ENCODE data around the gene MPZL2. TPM values are rescaled to one million over a fixed set of nuclear protein-coding genes. Genes with fewer than 3 reads are reported as not detected.
A peak's percentile ranks its signal among the peaks of the same experiment; 100 is the strongest.

Gene MPZL2
- total RNA-seq, 1 donor from 2014 or later = 2.3 TPM

- DNase-seq (ENCODE audit: low spot score) = peak; percentile 49
- Histone ChIP-seq H3F3A (ENCODE audit: low read depth) (no peaks in the 10 kb centered on the region), H4K20me1 (ENCODE audit: low read depth) (no peaks in the 10 kb centered on the region), H3K79me2 (ENCODE audit: low read depth) (no peaks in the 10 kb centered on the region), H3K27ac (no peak overlapping the region), H3K4me1 (no peaks in the 10 kb centered on the region), H2AFZ (replicated peaks) (no peak overlapping the region), H3K9ac (no peak overlapping the region), H3K4me2 (no peak overlapping the region), H3K9me3 (ENCODE audit: low read depth) (no peaks in the 10 kb centered on the region), H3K36me3 (no peaks in the 10 kb centered on the region), H3K4me3 (no peak overlapping the region), H3K27me3 (peaks cover 49% of the 10 kb centered on the region)
- Mint-ChIP-seq H3K27ac (no peak overlapping the region), H3K27me3 (ENCODE audit: insufficient read depth, low read depth) (no peaks in the 10 kb centered on the region), H3K9me3 (no peaks in the 10 kb centered on the region), H3K4me3 (no peak overlapping the region), H3K4me1 (no peaks in the 10 kb centered on the region), H3K36me3 (no peaks in the 10 kb centered on the region)
- TF ChIP-seq CTCF (IDR thresholded peaks at IDR 0.05) (peak; percentile 52), EZH2phosphoT487 (IDR thresholded peaks at IDR 0.05) (no peak)
These were observed 26.8 kb upstream of the MPZL2 start for GRCh38 chr11:118290923-118291322.

- no peak overlapping the region for H3K4me3 Mint-ChIP-seq
These were observed 25.3 kb upstream of the MPZL2 start for GRCh38 chr11:118289401-118289800.

GRCh38 chr11:118287006-118287405 lies 22.9 kb upstream of the MPZL2 start:
- no peak overlapping the region for H3K4me2 ChIP-seq
- H3K4me1 ChIP-seq = no peaks in the 10 kb centered on the region
- no peak overlapping the region for H3K27ac ChIP-seq
- no peaks in the 10 kb centered on the region for H3K79me2 ChIP-seq (ENCODE audit: low read depth)
- no peak for TF ChIP-seq CTCF (IDR thresholded peaks at IDR 0.05)
- Mint-ChIP-seq H3K9me3 (no peaks in the 10 kb centered on the region), H3K27me3 (ENCODE audit: insufficient read depth, low read depth) (no peaks in the 10 kb centered on the region), H3K4me3 (no peak overlapping the region), H3K4me1 (no peaks in the 10 kb centered on the region), H3K27ac (no peak overlapping the region), H3K36me3 (no peaks in the 10 kb centered on the region)
- no peak overlapping the region for H2AFZ ChIP-seq (replicated peaks)
- no peak overlapping the region for H3K4me3 ChIP-seq
- H3K36me3 ChIP-seq = no peaks in the 10 kb centered on the region
- H3K27me3 ChIP-seq = peaks cover 29% of the 10 kb centered on the region
- H3K9me3 ChIP-seq (ENCODE audit: low read depth) = no peaks in the 10 kb centered on the region
- no peak overlapping the region for H3K9ac ChIP-seq
- no peak for DNase-seq (ENCODE audit: low spot score)
- no peaks in the 10 kb centered on the region for H3F3A ChIP-seq (ENCODE audit: low read depth)
- H4K20me1 ChIP-seq (ENCODE audit: low read depth) = no peaks in the 10 kb centered on the region

More at GRCh38 chr11:118289401-118289800, 25.3 kb upstream of the MPZL2 start:
- Histone ChIP-seq H3K79me2 (ENCODE audit: low read depth) (no peaks in the 10 kb centered on the region), H3K4me3 (no peak overlapping the region), H3K27me3 (peaks cover 49% of the 10 kb centered on the region), H2AFZ (replicated peaks) (no peak overlapping the region), H3K27ac (no peak overlapping the region), H3F3A (ENCODE audit: low read depth) (no peaks in the 10 kb centered on the region), H3K4me2 (no peak overlapping the region), H3K9ac (no peak overlapping the region), H3K4me1 (no peaks in the 10 kb centered on the region), H3K9me3 (ENCODE audit: low read depth) (no peaks in the 10 kb centered on the region), H4K20me1 (ENCODE audit: low read depth) (no peaks in the 10 kb centered on the region), H3K36me3 (no peaks in the 10 kb centered on the region)
- no peaks in the 10 kb centered on the region for H3K4me1 Mint-ChIP-seq
- H3K36me3 Mint-ChIP-seq = no peaks in the 10 kb centered on the region
- TF ChIP-seq EZH2phosphoT487 (IDR thresholded peaks at IDR 0.05) (no peak), EZH2 (IDR thresholded peaks at IDR 0.05) (no peak), CTCF (IDR thresholded peaks at IDR 0.05) (no peak)
- DNase-seq (ENCODE audit: low spot score) = no peak
- H3K9me3 Mint-ChIP-seq = no peaks in the 10 kb centered on the region
- no peaks in the 10 kb centered on the region for H3K27me3 Mint-ChIP-seq (ENCODE audit: insufficient read depth, low read depth)
- H3K27ac Mint-ChIP-seq = no peak overlapping the region

GRCh38 chr11:118286545-118286944 lies 22.4 kb upstream of the MPZL2 start:
- H3K27ac ChIP-seq = no peak overlapping the region
- Mint-ChIP-seq H3K9me3 (no peaks in the 10 kb centered on the region), H3K4me1 (no peaks in the 10 kb centered on the region), H3K27ac (no peak overlapping the region), H3K4me3 (no peak overlapping the region), H3K36me3 (no peaks in the 10 kb centered on the region), H3K27me3 (ENCODE audit: insufficient read depth, low read depth) (no peaks in the 10 kb centered on the region)
- no peak overlapping the region for H3K4me2 ChIP-seq
- TF ChIP-seq CTCF (IDR thresholded peaks at IDR 0.05) (no peak), EZH2phosphoT487 (IDR thresholded peaks at IDR 0.05) (no peak), EZH2 (IDR thresholded peaks at IDR 0.05) (no peak)
- H4K20me1 ChIP-seq (ENCODE audit: low read depth) = no peaks in the 10 kb centered on the region
- H3K79me2 ChIP-seq (ENCODE audit: low read depth) = no peaks in the 10 kb centered on the region
- H3K27me3 ChIP-seq = peaks cover 25% of the 10 kb centered on the region
- H3K36me3 ChIP-seq = no peaks in the 10 kb centered on the region
- H3K4me1 ChIP-seq = no peaks in the 10 kb centered on the region
- no peak overlapping the region for H3K4me3 ChIP-seq
- no peak overlapping the region for H3K9ac ChIP-seq
- no peak for DNase-seq (ENCODE audit: low spot score)
- no peaks in the 10 kb centered on the region for H3K9me3 ChIP-seq (ENCODE audit: low read depth)
- no peaks in the 10 kb centered on the region for H3F3A ChIP-seq (ENCODE audit: low read depth)
- no peak overlapping the region for H2AFZ ChIP-seq (replicated peaks)

Measured in neural progenitor cell (in vitro differentiated cells).